K562 (cell line): Measurements from ENCODE around the gene CUL2.

Experiments
- ZNF274 ChIP-seq: IDR thresholded peaks from 2 replicates; pipeline ENCODE4 v1.6.1; 2011; ENCODE audit warnings: low read depth, mild to moderate bottlenecking, low read length, moderate library complexity, borderline replicate concordance
- TF ChIP-seq, protein P1 (sequence below): fragments of 450-650 bp; IDR thresholded peaks from 2 replicates; pipeline ENCODE4 v1.7.1; 2018; ENCODE audit warnings: mild to moderate bottlenecking, low read depth; ENCODE audit not compliant: partially characterized antibody
- TF ChIP-seq, protein P2 (sequence below): fragments of 450-650 bp; conservative IDR thresholded peaks from 2 replicates; pipeline ENCODE4 v1.6.1; 2016; ENCODE audit warnings: missing genetic modification characterization, low read depth, mild to moderate bottlenecking, missing compliant biosample characterization, moderate library complexity

DNA sequence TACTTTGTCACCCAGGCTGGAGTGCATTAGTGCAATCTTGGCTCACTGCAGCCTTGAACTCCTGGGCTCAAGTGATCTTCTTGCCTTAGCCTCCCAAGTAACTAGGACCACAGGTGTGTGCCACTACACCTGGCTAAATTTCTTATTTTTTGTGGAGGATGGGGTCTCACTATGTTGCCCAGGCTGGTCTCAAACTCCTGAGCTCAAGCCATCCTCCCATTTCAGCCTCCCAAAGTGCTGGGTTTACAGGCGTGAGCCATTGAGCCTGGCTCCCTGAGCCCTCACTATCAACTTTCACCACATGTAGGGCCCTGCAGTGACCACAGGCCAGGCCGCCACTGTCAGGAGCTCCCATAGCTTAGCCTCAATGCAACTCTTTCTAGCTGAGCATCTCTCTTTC is 110.2 kb downstream of the CUL2 start:
- TF ChIP-seq, protein P1, sequence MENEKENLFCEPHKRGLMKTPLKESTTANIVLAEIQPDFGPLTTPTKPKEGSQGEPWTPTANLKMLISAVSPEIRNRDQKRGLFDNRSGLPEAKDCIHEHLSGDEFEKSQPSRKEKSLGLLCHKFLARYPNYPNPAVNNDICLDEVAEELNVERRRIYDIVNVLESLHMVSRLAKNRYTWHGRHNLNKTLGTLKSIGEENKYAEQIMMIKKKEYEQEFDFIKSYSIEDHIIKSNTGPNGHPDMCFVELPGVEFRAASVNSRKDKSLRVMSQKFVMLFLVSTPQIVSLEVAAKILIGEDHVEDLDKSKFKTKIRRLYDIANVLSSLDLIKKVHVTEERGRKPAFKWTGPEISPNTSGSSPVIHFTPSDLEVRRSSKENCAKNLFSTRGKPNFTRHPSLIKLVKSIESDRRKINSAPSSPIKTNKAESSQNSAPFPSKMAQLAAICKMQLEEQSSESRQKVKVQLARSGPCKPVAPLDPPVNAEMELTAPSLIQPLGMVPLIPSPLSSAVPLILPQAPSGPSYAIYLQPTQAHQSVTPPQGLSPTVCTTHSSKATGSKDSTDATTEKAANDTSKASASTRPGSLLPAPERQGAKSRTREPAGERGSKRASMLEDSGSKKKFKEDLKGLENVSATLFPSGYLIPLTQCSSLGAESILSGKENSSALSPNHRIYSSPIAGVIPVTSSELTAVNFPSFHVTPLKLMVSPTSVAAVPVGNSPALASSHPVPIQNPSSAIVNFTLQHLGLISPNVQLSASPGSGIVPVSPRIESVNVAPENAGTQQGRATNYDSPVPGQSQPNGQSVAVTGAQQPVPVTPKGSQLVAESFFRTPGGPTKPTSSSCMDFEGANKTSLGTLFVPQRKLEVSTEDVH: no peak
- no peak for TF ChIP-seq ZNF274
- TF ChIP-seq, protein P2, sequence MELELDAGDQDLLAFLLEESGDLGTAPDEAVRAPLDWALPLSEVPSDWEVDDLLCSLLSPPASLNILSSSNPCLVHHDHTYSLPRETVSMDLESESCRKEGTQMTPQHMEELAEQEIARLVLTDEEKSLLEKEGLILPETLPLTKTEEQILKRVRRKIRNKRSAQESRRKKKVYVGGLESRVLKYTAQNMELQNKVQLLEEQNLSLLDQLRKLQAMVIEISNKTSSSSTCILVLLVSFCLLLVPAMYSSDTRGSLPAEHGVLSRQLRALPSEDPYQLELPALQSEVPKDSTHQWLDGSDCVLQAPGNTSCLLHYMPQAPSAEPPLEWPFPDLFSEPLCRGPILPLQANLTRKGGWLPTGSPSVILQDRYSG (tag): no peak
